Measurements from ENCODE around the gene UQCC3.
A peak's percentile ranks its signal among the peaks of the same experiment; 100 is the strongest.
"Not testable (repeated sequence)": the region's sequence is repeated elsewhere in the genome, so short reads cannot be mapped to it uniquely, and the experiment has no call there.

UQCC3 gene

GRCh38 chr11:62703921-62704320, 32.4 kb downstream of the UQCC3 start:
- not testable (repeated sequence) for DNase-seq

GRCh38 chr11:62705413-62705812, 33.9 kb downstream of the UQCC3 start:
- no peak for DNase-seq

GRCh38 chr11:62705880-62706849, 34.7 kb downstream of the UQCC3 start:
- peak; percentile 97 for DNase-seq

- no peak for DNase-seq
Measured at GRCh38 chr11:62706850-62707247, 35.4 kb downstream of the UQCC3 start.

GRCh38 chr11:62707277-62707861, 35.9 kb downstream of the UQCC3 start, which contains the start of the genes BSCL2 and GNG3:
BSCL2 (minus strand) TSS chr11:62707424; CDS start chr11:62707195, 229 bp downstream.
GNG3 (plus strand) TSS chr11:62707676; CDS start chr11:62708296, 620 bp downstream.
- DNase-seq = no peak

GRCh38 chr11:62708392-62708791, 36.9 kb downstream of the UQCC3 start:
- DNase-seq = no peak

- no peak for DNase-seq
Measured at GRCh38 chr11:62708793-62709192, 37.3 kb downstream of the UQCC3 start.

GRCh38 chr11:62709247-62710000, 38.0 kb downstream of the UQCC3 start:
- peak; percentile 65 for DNase-seq

- no peak for DNase-seq
Measured at GRCh38 chr11:62710001-62710345, 38.5 kb downstream of the UQCC3 start.

- DNase-seq = no peak
Measured at GRCh38 chr11:62712276-62712812, 40.9 kb downstream of the UQCC3 start.

GRCh38 chr11:62712861-62713260, 41.4 kb downstream of the UQCC3 start:
- DNase-seq = no peak

- DNase-seq = no peak
Measured at GRCh38 chr11:62713343-62713742, 41.9 kb downstream of the UQCC3 start.

GRCh38 chr11:62715150-62716130, 44.0 kb downstream of the UQCC3 start:
- no peak for DNase-seq

- no peak for DNase-seq
Measured at GRCh38 chr11:62716206-62716605, 44.7 kb downstream of the UQCC3 start.

GRCh38 chr11:62716816-62717215, 45.3 kb downstream of the UQCC3 start:
- no peak for DNase-seq

GRCh38 chr11:62719302-62719978, 48.0 kb downstream of the UQCC3 start:
- DNase-seq = no peak

- no peak for DNase-seq
Measured at GRCh38 chr11:62721994-62722393, 50.5 kb downstream of the UQCC3 start.

All from activated gamma-delta T cell (primary cell).